ENCODE data around the gene GET3.

The GET3 gene

GRCh38 chr19:12782424-12783290 is 45.4 kb downstream of the GET3 start:
- peak; percentile 44 for DNase-seq

GRCh38 chr19:12783291-12783848 is 46.1 kb downstream of the GET3 start:
- no peak for DNase-seq

- DNase-seq = no peak
Measured at GRCh38 chr19:12783849-12784393, 46.6 kb downstream of the GET3 start.

GRCh38 chr19:12784394-12784870 is 47.1 kb downstream of the GET3 start:
- no peak for DNase-seq

GRCh38 chr19:12784871-12785430 is 47.7 kb downstream of the GET3 start:
- DNase-seq = no peak

- no peak for DNase-seq
Measured at GRCh38 chr19:12785431-12786031, 48.2 kb downstream of the GET3 start.

GRCh38 chr19:12786141-12786870 is 49.0 kb downstream of the GET3 start:
- DNase-seq = no peak

GRCh38 chr19:12786952-12787351 is 49.7 kb downstream of the GET3 start:
- DNase-seq = no peak

- DNase-seq = no peak
Measured at GRCh38 chr19:12787458-12787857, 50.2 kb downstream of the GET3 start.

- no peak for DNase-seq
Measured at GRCh38 chr19:12788042-12788681, 50.9 kb downstream of the GET3 start.

- DNase-seq = no peak
Measured at GRCh38 chr19:12788682-12789097, 51.4 kb downstream of the GET3 start.

- no peak for DNase-seq
Measured at GRCh38 chr19:12789098-12789903, 52.0 kb downstream of the GET3 start.

GRCh38 chr19:12789904-12790619 is 52.8 kb downstream of the GET3 start:
- DNase-seq = peak; percentile 64

GRCh38 chr19:12790628-12791344 is 53.5 kb downstream of the GET3 start:
- no peak for DNase-seq

- DNase-seq = peak; percentile 79
Measured at GRCh38 chr19:12791345-12792050, 54.2 kb downstream of the GET3 start, which contains the start of gene JUNB. Gene JUNB, plus strand, starts transcription at chr19:12791486. Its CDS starts 286 bp downstream, at chr19:12791772.

- peak; percentile 27 for DNase-seq
Measured at GRCh38 chr19:12792051-12792852, 55.0 kb downstream of the GET3 start.

- DNase-seq = no peak
Measured at GRCh38 chr19:12792853-12793289, 55.6 kb downstream of the GET3 start.
